ENCODE measurements around the gene WDSUB1. TPM values are rescaled to one million over a fixed set of nuclear protein-coding genes. Genes with fewer than 3 reads are reported as not detected.

The WDSUB1 gene
- total and polyA plus RNA-seq, 2 donors (not counting 3 experiments of a cell fraction or from before 2014, with no cell fraction given): 4.0 to 4.8 TPM

GRCh38 chr2:159215116-159215515, 71.4 kb downstream of the WDSUB1 start:
- Histone ChIP-seq H4K20me1 (replicated peaks; ENCODE audit: control insufficient read depth, extremely low read depth, insufficient read depth, low read length) (no peaks in the 10 kb centered on the region), H3K27me3 (ENCODE audit: control insufficient read depth in 2 of 2, insufficient read depth in 2 of 2, low read length in 2 of 2) (no peaks in the 10 kb centered on the region)
- no TSS peak for BruUV-seq (replicated peaks)

More at GRCh38 chr2:159215116-159215515, 71.4 kb downstream of the WDSUB1 start:
- Histone ChIP-seq H3K79me2 (ENCODE audit: control insufficient read depth, insufficient read depth, low read length) (no peaks in the 10 kb centered on the region), H2AFZ (ENCODE audit: low read depth, low read length) (no peak overlapping the region), H3K4me2 (ENCODE audit: insufficient read depth, low read length) (no peak overlapping the region), H3K27ac (ENCODE audit: insufficient read depth, low read depth, low read length) (no peak overlapping the region), H3K4me1 (ENCODE audit: control insufficient read depth, extremely low read depth, insufficient read depth, low read length) (no peaks in the 10 kb centered on the region), H3K36me3 (ENCODE audit: control insufficient read depth in 2 of 2, extremely low read depth in 1 of 2, insufficient read depth in 2 of 2, low read length in 2 of 2) (peaks cover 14 to 48% of the 10 kb centered on the region in 2 experiments), H3K4me3 (replicated peaks in 1 of 3; ENCODE audit: insufficient read depth in 1 of 3, low read depth in 1 of 3, low read length in 3 of 3) (no peak overlapping the region), H3K9me3 (replicated peaks; ENCODE audit: control insufficient read depth, insufficient read depth, low read length) (no peaks in the 10 kb centered on the region), H3K9ac (replicated peaks; ENCODE audit: extremely low read depth, insufficient read depth, low read length) (no peak overlapping the region), H3K9me1 (replicated peaks; ENCODE audit: control insufficient read depth, extremely low read depth, insufficient read depth, low read length) (no peaks in the 10 kb centered on the region)
- POLR2A ChIA-PET: no interaction called here
- no peak for TF ChIP-seq MYC (IDR thresholded peaks at IDR 0.05; ENCODE audit: low read depth, low read length)
- no peak for TF ChIP-seq JUN (IDR thresholded peaks at IDR 0.05; ENCODE audit: borderline replicate concordance, insufficient read depth, insufficient read length, low read depth)
- no peak for TF ChIP-seq GATA2 (IDR thresholded peaks at IDR 0.05; ENCODE audit: insufficient read depth, insufficient read length, low read depth, low read length)
- TF ChIP-seq EZH2 (IDR thresholded peaks at IDR 0.05; ENCODE audit: borderline replicate concordance, low read depth, low read length, severe bottlenecking): no peak
- no peak for TF ChIP-seq POLR2AphosphoS5 (IDR thresholded peaks at IDR 0.05; ENCODE audit: insufficient read depth, low read depth, low read length)
- TF ChIP-seq FOS (IDR thresholded peaks at IDR 0.05; ENCODE audit: borderline replicate concordance, insufficient read depth, low read length): no peak
- TF ChIP-seq MAX (IDR thresholded peaks at IDR 0.05; ENCODE audit: insufficient read depth, insufficient read length): no peak
- TF ChIP-seq POLR2A (IDR thresholded peaks at IDR 0.05; ENCODE audit: low read depth, low read length): no peak
- TF ChIP-seq CTCF (IDR thresholded peaks at IDR 0.05; ENCODE audit: extremely low read depth in 1 of 2, insufficient read depth in 1 of 2, low read depth in 1 of 2, low read length in 2 of 2): no peak
- CTCF ChIA-PET: interaction anchor here (0.7 kb wide), 1 partner anchor 707 kb away, joined by 3 read pairs; no protein-coding TSS in a partner anchor
- FAIRE-seq (no peak), DNase-seq (ENCODE audit: low read depth, low spot score) (no peak)
- intact Hi-C loops (cut with micrococcal nuclease) (no loop called here), dilution Hi-C loops (cut with MboI; ENCODE audit: extremely low pct_ligation_motif_present, low sequenced_read_pairs) (no loop called here)
